Thyroid gland (tissue), 4 donors: ENCODE measurements around the gene RRP15.
A peak's percentile ranks its signal among the peaks of the same experiment; 100 is the strongest.

Experiments used
- POLR2A ChIP-seq, 2 donors: fragments of 450-650 bp; IDR thresholded peaks; one replicate each; pipeline ENCODE4 v1.6.1; 2017; ENCODE audit warnings: antibody characterized with exemption in 2 of 2, mild to moderate bottlenecking in 2 of 2, moderate library complexity in 1 of 2
- TF ChIP-seq, protein P1 (sequence below), 6 experiments: fragments of 200-600 bp in 3 of 6; fragments of 450-650 bp in 3 of 6; sonication (generic) in 3 of 6; IDR thresholded peaks; one replicate each; pipeline ENCODE4 v1.5.1; 2016 to 2019; ENCODE audit warnings: antibody characterized with exemption in 6 of 6, mild to moderate bottlenecking in 2 of 6, inconsistent platforms in 1 of 6, moderate library complexity in 1 of 6

DNA sequence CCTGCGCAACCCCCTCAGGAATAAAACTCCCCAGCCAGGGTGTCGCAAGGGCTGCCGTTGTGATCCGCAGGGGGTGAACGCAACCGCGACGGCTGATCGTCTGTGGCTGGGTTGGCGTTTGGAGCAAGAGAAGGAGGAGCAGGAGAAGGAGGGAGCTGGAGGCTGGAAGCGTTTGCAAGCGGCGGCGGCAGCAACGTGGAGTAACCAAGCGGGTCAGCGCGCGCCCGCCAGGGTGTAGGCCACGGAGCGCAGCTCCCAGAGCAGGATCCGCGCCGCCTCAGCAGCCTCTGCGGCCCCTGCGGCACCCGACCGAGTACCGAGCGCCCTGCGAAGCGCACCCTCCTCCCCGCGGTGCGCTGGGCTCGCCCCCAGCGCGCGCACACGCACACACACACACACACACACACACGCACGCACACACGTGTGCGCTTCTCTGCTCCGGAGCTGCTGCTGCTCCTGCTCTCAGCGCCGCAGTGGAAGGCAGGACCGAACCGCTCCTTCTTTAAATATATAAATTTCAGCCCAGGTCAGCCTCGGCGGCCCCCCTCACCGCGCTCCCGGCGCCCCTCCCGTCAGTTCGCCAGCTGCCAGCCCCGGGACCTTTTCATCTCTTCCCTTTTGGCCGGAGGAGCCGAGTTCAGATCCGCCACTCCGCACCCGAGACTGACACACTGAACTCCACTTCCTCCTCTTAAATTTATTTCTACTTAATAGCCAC lies 60.7 kb downstream of the RRP15 start:
- peak in 1 of 2 donors; percentile 39 for TF ChIP-seq POLR2A (IDR thresholded peaks at IDR 0.05)
- TF ChIP-seq, protein P1, sequence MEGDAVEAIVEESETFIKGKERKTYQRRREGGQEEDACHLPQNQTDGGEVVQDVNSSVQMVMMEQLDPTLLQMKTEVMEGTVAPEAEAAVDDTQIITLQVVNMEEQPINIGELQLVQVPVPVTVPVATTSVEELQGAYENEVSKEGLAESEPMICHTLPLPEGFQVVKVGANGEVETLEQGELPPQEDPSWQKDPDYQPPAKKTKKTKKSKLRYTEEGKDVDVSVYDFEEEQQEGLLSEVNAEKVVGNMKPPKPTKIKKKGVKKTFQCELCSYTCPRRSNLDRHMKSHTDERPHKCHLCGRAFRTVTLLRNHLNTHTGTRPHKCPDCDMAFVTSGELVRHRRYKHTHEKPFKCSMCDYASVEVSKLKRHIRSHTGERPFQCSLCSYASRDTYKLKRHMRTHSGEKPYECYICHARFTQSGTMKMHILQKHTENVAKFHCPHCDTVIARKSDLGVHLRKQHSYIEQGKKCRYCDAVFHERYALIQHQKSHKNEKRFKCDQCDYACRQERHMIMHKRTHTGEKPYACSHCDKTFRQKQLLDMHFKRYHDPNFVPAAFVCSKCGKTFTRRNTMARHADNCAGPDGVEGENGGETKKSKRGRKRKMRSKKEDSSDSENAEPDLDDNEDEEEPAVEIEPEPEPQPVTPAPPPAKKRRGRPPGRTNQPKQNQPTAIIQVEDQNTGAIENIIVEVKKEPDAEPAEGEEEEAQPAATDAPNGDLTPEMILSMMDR (IDR thresholded peaks at IDR 0.05), result peak in 2 of 6 experiments; percentile 3 to 12
